GM21825 (cell line): ENCODE results near the gene PUS3.

Source experiments
- ATAC-seq: cut with Tn5 transposase; IDR thresholded peaks from one replicate; pipeline ENCODE4 v1.9.1; 2021; ENCODE audit warnings: mild to moderate bottlenecking, moderate library complexity; ENCODE audit not compliant: unreplicated experiment

Gene PUS3

DNA sequence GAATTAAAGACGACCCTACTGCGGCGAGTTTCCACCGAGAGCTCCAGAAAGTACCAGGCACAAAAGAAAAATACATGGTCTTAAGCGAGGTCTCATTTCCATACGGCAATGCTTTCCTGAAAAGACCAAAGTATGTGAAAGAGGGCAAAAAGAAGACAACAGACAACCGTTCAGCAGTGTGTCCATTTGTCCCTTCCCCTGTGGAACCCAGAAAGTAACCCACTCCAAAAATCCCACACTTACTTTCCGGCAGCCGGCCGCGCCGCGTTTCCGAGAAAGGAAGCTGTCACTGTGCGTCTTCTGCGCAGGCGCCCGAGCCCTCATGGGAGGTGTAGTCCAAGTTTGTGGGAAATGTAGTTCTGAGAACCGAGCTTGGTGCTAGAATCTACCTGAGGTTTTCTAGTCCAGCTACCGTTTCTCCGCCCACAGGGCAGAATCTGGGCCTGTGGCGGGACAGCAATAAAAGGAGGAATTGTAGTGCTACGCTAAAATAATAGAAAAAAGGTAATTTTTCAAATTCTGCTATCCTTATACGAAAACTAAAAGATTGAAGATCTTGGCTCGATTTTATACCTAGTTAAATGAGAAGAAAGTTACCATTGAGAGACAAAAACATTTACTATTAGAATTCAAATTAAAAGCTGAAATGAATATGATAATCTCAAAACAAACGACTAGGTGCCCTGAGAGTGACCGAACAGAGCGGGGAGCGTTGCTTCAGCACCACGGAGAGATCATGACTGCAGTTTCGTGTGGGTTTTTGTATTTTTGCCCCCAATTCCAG, at the start of gene PUS3:
Gene PUS3 (minus strand): TSS at position 280 of the 784 bp plus-strand sequence. CDS start 6,922 bp downstream, outside the sequence.
- ATAC-seq: peak; percentile 97

DNA sequence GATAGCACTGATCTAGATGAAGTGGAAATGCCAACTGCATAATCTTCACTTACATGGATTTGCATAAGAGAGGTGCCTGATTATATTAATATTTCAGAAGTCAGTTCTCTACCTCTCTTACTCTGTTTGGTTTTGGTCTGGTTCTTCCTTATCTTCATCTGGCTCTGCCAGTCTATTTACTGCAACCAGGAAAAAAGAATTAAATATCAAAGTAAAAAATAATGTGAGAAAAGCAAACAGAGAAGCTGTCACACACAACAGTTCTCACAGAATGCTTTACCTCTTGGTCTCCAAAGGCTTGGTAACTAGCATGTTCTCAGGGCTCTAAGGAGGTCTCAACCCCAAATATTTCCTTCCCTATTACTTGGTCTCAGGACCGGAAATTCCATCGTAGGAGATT, 49.6 kb upstream of the PUS3 start:
- no peak for ATAC-seq

- ATAC-seq: no peak
These were observed 48.7 kb upstream of the PUS3 start for GRCh38 chr11:125951731-125952130.

GRCh38 chr11:125950696-125951651, 48.0 kb upstream of the PUS3 start:
- no peak for ATAC-seq

GRCh38 chr11:125950178-125950490, 47.1 kb upstream of the PUS3 start:
- ATAC-seq: no peak

DNA sequence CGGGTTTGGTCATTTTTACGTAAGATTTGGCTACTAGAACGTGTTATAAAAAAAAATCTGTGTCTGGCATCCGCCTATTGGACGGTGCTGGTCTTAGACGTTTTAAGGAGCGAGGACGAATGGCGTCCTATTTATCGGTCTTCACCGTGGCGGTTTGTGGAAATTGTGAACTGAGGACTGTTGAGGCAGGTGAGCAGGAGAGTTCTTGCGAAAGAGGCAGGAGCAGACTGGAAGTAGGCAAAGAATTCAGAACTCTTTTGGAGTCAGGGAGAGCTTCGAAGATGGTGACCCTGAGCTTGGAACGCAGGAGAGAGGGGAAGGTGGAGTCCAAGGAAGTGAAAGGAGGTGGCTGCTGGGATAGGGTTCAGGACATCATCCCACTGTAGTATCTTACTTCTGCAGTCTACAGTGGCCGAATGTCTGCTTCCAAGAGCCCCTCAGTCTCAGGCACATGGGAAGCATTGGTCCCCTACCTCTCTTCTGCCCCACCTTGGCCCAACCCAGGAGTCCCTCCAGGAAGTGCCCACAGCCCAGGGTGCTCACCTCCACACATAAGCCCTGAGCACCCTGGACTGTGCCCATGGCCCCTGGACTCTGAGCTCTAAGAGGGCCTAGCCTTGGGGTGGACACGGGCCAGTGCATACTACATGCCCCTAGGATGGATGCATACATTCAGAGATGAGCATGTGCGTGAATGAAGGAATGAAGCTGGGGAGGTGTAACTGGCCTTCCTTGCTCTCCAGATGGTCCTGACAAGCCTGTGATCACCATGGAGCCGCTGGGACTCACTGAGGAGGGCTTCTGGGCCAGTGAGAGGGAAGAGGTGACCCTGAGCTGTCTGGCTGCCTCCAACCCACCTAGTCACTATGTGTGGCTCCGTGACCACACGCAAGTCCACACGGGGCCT, 46.5 kb upstream of the PUS3 start:
- ATAC-seq: no peak

GRCh38 chr11:125948278-125949051, 45.5 kb upstream of the PUS3 start:
- no peak for ATAC-seq

DNA sequence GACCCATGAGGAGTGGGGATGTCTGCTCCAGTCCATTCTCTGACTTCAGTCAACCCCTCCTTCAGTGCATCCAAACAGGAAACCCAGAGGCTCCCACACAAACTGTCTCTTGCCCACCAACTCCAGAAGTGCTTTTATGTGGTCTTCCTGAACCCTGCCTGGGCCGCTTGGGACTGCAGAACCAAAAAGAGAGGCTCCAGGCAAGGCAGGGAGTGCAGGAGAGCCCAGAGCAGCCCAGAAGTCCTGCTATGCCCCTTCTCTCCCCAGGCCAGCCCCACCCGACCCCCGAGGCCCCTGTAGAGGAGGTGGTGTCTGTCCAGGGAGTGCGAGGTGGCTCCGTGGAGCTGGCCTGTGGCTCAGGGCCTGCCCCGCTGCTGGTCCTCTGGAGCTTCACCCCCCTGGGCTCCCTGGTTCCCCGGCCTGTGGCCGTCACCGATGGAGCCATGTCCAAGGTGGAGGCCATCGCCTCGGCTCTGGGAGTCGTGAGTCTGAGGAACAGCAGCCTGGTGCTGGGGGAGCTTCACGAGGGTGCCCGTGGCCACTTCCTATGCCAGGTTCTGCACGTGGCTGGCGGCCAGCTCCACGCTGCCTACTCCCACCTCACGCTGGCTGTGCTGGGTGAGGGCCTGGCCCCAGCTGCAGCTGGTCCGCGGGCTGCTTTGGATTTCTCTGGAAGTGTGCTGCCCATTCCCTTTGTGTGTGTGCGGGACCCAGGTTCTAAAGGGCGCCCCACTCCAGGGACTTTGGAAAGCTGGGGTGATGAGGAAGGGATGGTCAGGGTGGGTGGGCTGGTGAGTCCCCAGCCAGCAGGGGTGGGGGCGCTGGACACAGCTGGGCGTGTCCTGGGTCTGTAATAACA, 44.6 kb upstream of the PUS3 start:
- ATAC-seq: no peak

GRCh38 chr11:125946712-125947418, 43.9 kb upstream of the PUS3 start:
- ATAC-seq: no peak

DNA sequence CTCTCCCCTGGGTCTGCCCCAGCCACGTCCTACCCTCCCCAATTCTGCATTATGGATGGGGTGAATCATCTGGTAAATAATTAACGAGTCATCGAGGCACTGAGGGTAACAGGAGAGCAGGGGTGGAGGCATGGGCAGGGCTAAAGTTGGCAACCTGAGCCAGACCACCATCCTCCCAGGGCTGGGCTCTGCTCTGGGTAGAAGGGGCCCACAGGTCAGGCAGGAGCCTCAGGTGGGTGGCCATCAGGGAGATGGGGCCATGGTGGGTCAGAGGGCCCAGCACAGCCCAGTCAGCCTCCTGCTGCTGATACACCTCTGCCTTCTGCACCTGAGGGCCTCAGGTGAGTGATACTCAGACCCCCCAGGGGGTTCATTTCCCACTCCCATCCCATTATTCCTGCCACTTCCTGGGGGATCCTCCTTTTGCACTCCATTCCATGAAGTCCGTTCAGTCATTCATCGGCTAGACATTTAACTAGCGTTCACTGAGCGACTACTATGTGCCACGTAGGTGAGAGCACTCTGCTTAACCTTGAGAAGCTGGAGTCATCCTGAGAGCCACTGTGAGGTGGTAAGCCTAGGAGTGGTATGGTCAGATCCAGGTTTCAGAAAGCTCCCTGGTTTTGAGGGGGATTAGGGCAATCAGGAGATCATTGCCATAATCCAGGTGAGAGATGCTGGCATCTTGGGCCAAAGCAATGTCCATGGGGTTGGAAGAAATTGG, 43.0 kb upstream of the PUS3 start, which contains the start of gene VSIG10L2:
Gene VSIG10L2 (plus strand): TSS at position 248 of the 724 bp plus-strand sequence. CDS start 12 bp downstream, at position 260.
- no peak for ATAC-seq

DNA sequence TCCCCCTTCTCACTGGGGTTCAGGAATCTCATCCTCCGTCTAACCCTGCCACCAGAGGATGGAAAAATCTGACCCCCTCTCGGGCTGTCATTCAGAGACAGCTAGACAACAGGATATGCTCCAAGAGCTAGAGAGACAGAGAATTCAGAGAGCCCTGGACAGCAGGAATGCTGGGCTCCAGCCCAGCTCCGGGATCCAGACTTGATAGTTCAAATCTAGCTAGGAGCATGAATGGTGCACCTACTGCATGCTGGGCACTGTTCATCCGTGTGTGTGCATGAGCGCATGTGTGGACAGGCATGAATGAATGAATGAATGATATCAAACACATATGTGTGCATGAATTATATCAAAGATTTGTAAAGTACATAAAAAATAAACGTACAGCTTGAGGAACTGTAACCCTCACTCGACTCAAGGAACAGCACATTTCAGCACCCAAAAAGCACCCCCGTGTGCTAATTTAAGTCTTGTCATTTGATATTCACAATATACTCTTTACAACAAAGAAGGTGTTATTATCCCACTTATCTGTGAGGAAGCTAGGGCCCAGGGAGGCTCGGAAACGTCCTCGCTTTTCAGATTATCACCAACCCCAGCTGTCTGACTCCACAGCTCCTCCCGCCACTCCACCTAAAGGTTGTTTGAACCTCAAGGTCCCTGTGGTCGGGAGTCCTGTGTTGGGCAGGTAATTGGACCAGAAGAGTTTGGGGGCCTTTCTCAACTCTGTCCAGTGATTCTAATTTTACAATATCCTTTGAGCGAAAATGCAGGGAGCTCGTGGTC, 42.2 kb upstream of the PUS3 start:
- no peak for ATAC-seq

DNA sequence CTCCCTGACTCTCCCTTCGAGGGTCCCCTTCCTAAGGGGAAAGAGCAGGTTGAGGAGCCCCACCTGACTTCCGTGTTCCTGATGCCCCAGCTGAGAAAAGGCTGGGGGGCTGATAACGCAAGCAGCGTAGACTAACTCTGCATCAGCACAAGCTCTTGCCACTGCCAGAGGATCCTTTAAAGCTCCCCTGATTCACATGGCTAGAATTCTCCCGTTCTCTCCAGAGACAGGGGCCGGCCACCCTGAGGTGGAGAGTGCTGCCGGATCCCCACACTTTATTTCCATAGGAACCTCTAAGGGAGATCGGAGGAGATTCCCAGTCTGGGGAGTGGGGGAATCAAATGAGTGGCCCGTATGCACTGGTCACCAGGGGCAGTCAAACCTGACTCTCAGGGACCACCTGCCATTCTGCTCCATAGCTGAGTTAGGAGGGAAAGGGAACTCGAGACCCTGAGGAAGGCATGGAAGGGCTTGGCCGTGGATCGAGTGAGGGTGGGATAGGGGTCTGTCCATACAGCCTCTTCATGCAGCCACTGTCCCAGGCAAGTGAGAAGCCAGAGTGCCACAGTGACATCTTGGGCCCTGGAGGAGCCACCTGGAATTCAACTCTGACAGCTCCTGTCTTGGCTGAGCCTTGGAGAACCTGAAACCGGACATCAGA, 41.5 kb upstream of the PUS3 start:
- ATAC-seq: no peak

GRCh38 chr11:125943661-125944349, 40.8 kb upstream of the PUS3 start:
- no peak for ATAC-seq

DNA sequence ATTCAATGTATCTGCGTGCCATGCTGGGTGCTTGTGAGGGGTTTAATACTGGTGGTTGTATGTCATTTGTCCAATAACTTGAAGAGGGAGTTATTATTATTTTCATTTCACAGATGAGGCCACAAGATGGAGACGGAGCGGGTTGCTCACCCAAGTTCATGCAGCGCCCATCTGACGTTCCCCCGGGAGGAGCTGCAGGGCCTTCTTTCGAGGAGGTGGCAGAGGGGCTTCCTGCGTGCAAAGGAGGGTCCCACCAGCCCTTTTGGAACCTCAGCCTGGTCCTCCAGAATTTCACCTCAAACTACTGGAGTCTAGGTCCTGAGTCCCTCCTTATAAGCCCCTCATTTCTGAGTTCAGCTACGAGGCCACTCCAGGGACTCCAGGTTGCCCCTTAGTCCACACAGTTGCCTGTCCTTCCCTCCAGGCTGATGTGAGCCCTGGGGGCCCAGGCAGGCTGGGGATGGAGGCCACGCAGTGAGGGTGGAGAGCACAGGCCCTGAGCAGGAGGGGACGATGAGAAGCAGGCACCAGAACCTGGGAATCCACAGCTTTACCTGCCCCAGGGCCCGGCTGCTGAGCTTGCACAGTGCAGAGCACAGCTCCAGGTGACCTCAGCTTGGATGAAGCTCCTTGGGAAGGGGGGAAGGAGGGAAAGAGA, 39.9 kb upstream of the PUS3 start:
- no peak for ATAC-seq
